Measurements from ENCODE around the gene LLGL1.

Gene LLGL1

DNA sequence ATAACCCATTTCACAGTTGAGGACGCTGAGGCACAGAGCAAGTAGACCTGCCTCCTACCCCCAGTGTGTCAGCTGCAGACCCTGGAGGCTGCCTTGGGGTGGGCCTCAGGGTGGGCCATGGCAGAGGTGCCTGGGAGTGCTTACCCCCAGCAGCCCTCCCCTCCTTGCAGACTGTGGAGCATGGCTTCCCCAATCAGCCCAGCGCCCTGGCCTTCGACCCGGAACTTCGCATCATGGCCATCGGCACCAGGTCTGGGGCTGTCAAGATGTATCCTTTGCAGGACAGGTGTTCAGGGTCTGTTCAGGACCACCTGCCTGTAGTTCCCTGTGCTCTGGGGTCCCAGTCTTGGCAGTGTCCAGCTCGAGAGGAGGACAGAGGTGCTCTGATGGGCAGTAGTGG lies 4.3 kb downstream of the LLGL1 start:
- no peak for DNase-seq (ENCODE audit: low read depth in 2 of 2, low spot score in 1 of 2)

DNA sequence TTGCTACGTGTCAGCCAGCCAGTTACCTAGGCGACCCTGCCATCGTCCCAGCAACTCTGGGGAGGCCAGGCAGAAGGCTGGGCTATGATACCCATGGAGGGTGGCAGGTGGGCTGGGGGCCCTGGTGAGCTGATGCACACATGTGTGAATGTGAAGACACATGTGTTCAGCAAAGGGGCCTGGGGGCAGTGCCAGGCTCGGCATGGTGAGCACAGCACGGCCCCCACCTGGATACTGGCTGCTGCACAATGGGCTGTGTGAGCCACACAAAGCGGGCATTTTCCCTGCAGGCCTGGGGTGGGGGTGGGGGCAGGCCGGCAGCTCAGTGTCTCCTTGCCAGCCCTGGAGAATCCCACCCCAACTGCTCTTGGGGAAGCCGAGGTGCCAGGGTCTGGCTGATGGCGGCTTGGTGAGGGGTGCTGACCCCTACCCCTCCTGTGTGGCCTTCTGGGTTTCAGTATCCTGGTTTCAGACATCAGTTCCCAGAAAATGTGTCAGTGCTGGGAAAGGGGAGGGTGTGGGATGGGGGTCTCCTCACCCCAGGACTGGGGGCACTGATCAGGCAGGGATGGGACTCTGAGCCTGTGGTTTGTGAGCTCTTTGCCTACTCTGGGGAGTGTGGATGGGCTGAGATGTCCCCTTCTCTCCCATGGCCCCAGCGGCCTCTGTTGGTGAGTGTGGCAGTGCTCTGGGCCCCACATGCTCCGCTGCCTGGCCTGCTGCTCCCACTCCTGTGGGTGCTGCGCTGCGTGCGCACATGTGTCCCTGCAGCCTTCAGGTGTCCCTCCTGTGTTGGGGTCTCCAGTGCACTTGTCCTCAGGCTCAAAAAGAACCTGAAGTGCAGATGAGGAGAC lies 5.1 kb downstream of the LLGL1 start:
- DNase-seq (ENCODE audit: low read depth in 2 of 2, low spot score in 1 of 2): no peak

- no peak for DNase-seq (ENCODE audit: low read depth in 2 of 2, low spot score in 1 of 2)
These were observed 5.7 kb downstream of the LLGL1 start for GRCh38 chr17:18231164-18231563.

GRCh38 chr17:18233803-18234518 lies 8.5 kb downstream of the LLGL1 start:
- DNase-seq (ENCODE audit: low read depth in 2 of 2, low spot score in 1 of 2): no peak

GRCh38 chr17:18234853-18235380 lies 9.5 kb downstream of the LLGL1 start:
- DNase-seq (ENCODE audit: low read depth in 2 of 2, low spot score in 1 of 2): no peak

GRCh38 chr17:18235743-18236256 lies 10.4 kb downstream of the LLGL1 start:
- DNase-seq (ENCODE audit: low read depth in 2 of 2, low spot score in 1 of 2): no peak

- DNase-seq (ENCODE audit: low read depth in 2 of 2, low spot score in 1 of 2): no peak
These were observed 11.1 kb downstream of the LLGL1 start for GRCh38 chr17:18236494-18236893.

DNA sequence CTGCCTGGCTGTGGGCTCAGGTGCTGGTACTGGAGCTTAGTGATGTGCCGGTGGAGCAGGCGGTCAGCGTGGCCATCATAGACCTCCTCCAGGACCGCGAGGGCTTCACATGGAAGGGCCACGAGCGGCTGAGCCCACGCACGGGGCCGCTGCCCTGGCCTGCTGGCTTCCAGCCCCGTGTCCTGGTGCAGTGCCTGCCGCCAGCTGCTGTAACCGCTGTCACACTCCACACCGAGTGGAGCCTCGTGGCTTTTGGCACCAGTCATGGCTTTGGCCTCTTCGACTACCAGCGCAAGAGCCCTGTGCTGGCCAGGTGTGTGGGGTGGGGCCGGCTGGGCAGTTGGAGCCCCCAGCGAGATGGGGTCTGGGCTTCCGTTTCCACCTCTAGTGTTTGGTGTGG lies 12.0 kb downstream of the LLGL1 start:
- DNase-seq (ENCODE audit: low read depth in 2 of 2, low spot score in 1 of 2): no peak

GRCh38 chr17:18238299-18238698 lies 12.9 kb downstream of the LLGL1 start:
- DNase-seq (ENCODE audit: low read depth in 2 of 2, low spot score in 1 of 2): no peak

DNA sequence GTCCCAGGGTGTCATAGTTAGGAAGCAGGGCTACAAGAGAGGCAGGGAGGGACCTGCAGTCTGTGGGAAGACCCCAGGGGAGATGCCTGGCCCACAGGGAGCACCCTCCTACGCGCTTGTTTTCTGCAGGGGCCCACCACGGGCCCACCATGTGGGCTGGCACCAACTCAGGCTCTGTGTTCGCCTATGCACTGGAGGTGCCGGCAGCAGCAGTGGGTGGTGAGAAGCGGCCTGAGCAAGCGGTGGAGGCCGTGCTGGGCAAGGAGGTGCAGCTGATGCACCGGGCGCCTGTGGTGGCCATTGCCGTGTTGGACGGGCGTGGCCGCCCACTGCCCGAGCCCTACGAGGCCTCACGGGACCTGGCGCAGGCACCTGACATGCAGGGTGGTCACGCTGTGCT lies 15.0 kb downstream of the LLGL1 start:
- no peak for DNase-seq (ENCODE audit: low read depth in 2 of 2, low spot score in 1 of 2)

- no peak for DNase-seq (ENCODE audit: low read depth in 2 of 2, low spot score in 1 of 2)
These were observed 15.9 kb downstream of the LLGL1 start for GRCh38 chr17:18241229-18241871.

DNA sequence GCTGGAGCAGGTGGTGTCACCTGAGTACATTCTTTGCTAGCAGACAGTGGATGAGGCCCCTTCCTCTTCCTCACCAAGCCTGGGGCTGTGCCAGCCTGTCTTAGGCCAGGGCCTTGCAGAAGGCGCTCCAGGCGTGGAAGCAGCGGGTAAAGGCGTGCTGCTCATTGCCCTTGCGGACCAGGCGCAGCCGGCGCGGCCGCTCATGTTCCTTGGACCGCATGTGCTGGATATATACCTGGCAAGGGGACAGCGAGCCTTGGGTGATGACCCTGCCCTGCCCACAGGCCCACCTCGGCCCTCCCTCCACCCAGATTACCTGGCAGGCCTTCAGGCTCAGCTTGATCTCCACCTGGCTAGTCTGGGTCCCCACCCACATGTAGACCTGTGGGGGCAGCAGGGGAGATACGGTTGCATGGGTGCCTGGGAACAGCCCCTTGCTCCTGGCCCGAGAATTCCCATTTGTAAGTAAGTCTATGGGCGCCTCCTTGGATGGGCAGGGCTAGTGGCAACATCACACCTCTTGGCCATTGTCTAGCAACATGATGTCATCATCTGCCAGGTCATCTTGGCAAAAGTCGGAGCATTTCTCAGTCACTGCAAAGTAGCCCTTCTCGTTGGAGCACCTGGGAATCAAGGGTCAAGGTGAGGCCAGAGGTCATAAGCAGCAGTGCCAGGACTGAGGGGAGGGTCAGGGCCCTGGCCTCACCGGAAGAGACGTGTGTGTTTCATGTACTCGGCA lies 19.8 kb downstream of the LLGL1 start:
- no peak for DNase-seq (ENCODE audit: low read depth in 2 of 2, low spot score in 1 of 2)

- no peak for DNase-seq (ENCODE audit: low read depth in 2 of 2, low spot score in 1 of 2)
These were observed 20.8 kb downstream of the LLGL1 start for GRCh38 chr17:18246109-18246725.

GRCh38 chr17:18246880-18247612 lies 21.6 kb downstream of the LLGL1 start:
- no peak for DNase-seq (ENCODE audit: low read depth in 2 of 2, low spot score in 1 of 2)

DNA sequence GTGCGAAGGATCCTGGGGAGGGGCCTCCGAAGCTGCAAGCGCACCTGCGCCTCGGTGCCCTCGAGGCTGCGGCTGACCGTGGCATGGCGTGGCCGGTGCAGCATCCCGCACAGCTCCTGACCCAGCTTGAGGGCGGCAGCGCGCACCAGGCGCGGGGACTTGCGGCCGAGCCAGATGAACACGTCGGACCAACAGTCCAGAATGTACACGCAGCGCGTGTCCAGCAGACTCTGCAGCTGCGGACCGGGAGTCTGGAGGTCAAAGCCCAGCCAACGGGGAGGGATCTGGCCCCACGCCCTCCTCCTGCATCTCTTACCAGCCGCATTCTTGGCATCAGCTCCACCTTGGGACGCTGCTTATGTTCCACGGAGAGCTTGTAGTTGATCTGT lies 22.2 kb downstream of the LLGL1 start:
- no peak for DNase-seq (ENCODE audit: low read depth in 2 of 2, low spot score in 1 of 2)

GRCh38 chr17:18248300-18248731 lies 22.9 kb downstream of the LLGL1 start:
- DNase-seq (ENCODE audit: low read depth in 2 of 2, low spot score in 1 of 2): peak in 1 of 2 donors; percentile 42

GRCh38 chr17:18248811-18249210 lies 23.4 kb downstream of the LLGL1 start:
- no peak for DNase-seq (ENCODE audit: low read depth in 2 of 2, low spot score in 1 of 2)

GRCh38 chr17:18250259-18250658 lies 24.8 kb downstream of the LLGL1 start:
- no peak for DNase-seq (ENCODE audit: low read depth in 2 of 2, low spot score in 1 of 2)

DNA sequence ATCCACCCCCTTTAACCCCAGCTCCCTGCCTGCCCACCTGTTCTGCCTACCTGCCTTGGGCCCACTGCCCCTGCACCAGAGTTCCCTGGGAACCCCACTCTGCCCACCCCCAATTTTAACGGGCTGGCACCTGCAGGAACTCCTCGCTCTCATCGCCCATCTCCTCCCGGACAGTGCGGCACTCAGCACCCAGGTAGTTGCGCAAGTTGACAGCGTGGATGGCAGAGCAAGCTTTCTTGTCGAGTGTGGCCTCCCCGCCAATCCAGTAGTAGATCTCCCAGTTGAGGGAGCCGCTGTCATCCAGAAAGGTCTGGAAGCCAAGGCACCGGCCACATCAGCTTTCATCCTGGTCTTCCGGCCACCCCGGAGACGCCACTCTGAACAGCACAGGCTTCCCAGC lies 25.3 kb downstream of the LLGL1 start:
- DNase-seq (ENCODE audit: low read depth in 2 of 2, low spot score in 1 of 2): no peak

- no peak for DNase-seq (ENCODE audit: low read depth in 2 of 2, low spot score in 1 of 2)
These were observed 25.8 kb downstream of the LLGL1 start for GRCh38 chr17:18251204-18251603.

All from stimulated activated CD8-positive, alpha-beta memory T cell treated with anti-CD3 and anti-CD28 coated beads, Interleukin-4, amount 100 ng/mL, for 1 hour (primary cell).